ENCODE results near the gene FRS3.

FRS3 gene

GRCh38 chr6:41781366-41781730 is 1.6 kb upstream of the FRS3 start (continued):
- TF ChIP-seq GLI2 (tag by site-specific recombination; IDR thresholded peaks at IDR 0.05; ENCODE audit: borderline replicate concordance, low read depth), result no peak
- TF ChIP-seq, protein P1, sequence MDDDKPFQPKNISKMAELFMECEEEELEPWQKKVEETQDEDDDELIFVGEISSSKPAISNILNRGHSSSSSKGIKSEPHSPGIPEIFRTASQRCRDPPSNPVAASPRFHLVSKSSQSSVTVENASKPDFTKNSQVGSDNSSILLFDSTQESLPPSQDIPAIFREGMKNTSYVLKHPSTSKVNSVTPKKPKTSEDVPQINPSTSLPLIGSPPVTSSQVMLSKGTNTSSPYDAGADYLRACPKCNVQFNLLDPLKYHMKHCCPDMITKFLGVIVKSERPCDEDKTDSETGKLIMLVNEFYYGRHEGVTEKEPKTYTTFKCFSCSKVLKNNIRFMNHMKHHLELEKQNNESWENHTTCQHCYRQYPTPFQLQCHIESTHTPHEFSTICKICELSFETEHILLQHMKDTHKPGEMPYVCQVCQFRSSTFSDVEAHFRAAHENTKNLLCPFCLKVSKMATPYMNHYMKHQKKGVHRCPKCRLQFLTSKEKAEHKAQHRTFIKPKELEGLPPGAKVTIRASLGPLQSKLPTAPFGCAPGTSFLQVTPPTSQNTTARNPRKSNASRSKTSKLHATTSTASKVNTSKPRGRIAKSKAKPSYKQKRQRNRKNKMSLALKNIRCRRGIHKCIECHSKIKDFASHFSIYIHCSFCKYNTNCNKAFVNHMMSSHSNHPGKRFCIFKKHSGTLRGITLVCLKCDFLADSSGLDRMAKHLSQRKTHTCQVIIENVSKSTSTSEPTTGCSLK (tag by site-specific recombination; IDR thresholded peaks at IDR 0.05), result no peak
- TF ChIP-seq ZNF366 (tag by site-specific recombination; conservative IDR thresholded peaks at IDR 0.05), result peak; percentile 37
- TF ChIP-seq MZF1 (tag by site-specific recombination; IDR thresholded peaks at IDR 0.05; ENCODE audit: borderline replicate concordance), result no peak
- TF ChIP-seq, protein P2, sequence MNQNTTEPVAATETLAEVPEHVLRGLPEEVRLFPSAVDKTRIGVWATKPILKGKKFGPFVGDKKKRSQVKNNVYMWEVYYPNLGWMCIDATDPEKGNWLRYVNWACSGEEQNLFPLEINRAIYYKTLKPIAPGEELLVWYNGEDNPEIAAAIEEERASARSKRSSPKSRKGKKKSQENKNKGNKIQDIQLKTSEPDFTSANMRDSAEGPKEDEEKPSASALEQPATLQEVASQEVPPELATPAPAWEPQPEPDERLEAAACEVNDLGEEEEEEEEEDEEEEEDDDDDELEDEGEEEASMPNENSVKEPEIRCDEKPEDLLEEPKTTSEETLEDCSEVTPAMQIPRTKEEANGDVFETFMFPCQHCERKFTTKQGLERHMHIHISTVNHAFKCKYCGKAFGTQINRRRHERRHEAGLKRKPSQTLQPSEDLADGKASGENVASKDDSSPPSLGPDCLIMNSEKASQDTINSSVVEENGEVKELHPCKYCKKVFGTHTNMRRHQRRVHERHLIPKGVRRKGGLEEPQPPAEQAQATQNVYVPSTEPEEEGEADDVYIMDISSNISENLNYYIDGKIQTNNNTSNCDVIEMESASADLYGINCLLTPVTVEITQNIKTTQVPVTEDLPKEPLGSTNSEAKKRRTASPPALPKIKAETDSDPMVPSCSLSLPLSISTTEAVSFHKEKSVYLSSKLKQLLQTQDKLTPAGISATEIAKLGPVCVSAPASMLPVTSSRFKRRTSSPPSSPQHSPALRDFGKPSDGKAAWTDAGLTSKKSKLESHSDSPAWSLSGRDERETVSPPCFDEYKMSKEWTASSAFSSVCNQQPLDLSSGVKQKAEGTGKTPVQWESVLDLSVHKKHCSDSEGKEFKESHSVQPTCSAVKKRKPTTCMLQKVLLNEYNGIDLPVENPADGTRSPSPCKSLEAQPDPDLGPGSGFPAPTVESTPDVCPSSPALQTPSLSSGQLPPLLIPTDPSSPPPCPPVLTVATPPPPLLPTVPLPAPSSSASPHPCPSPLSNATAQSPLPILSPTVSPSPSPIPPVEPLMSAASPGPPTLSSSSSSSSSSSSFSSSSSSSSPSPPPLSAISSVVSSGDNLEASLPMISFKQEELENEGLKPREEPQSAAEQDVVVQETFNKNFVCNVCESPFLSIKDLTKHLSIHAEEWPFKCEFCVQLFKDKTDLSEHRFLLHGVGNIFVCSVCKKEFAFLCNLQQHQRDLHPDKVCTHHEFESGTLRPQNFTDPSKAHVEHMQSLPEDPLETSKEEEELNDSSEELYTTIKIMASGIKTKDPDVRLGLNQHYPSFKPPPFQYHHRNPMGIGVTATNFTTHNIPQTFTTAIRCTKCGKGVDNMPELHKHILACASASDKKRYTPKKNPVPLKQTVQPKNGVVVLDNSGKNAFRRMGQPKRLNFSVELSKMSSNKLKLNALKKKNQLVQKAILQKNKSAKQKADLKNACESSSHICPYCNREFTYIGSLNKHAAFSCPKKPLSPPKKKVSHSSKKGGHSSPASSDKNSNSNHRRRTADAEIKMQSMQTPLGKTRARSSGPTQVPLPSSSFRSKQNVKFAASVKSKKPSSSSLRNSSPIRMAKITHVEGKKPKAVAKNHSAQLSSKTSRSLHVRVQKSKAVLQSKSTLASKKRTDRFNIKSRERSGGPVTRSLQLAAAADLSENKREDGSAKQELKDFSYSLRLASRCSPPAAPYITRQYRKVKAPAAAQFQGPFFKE (tag by site-specific recombination; IDR thresholded peaks at IDR 0.05; ENCODE audit: borderline replicate concordance), result no peak
- no peak for TF ChIP-seq ZNF624 (tag by site-specific recombination; IDR thresholded peaks at IDR 0.05)
- TF ChIP-seq ZNF155 (tag by site-specific recombination; IDR thresholded peaks at IDR 0.05), result no peak
- TF ChIP-seq, protein P3, sequence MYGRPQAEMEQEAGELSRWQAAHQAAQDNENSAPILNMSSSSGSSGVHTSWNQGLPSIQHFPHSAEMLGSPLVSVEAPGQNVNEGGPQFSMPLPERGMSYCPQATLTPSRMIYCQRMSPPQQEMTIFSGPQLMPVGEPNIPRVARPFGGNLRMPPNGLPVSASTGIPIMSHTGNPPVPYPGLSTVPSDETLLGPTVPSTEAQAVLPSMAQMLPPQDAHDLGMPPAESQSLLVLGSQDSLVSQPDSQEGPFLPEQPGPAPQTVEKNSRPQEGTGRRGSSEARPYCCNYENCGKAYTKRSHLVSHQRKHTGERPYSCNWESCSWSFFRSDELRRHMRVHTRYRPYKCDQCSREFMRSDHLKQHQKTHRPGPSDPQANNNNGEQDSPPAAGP (tag by site-specific recombination; IDR thresholded peaks at IDR 0.05), result 0 out of 2 replicates have a peak, but pooled peaks have one; percentile 14
- TF ChIP-seq, protein P4, sequence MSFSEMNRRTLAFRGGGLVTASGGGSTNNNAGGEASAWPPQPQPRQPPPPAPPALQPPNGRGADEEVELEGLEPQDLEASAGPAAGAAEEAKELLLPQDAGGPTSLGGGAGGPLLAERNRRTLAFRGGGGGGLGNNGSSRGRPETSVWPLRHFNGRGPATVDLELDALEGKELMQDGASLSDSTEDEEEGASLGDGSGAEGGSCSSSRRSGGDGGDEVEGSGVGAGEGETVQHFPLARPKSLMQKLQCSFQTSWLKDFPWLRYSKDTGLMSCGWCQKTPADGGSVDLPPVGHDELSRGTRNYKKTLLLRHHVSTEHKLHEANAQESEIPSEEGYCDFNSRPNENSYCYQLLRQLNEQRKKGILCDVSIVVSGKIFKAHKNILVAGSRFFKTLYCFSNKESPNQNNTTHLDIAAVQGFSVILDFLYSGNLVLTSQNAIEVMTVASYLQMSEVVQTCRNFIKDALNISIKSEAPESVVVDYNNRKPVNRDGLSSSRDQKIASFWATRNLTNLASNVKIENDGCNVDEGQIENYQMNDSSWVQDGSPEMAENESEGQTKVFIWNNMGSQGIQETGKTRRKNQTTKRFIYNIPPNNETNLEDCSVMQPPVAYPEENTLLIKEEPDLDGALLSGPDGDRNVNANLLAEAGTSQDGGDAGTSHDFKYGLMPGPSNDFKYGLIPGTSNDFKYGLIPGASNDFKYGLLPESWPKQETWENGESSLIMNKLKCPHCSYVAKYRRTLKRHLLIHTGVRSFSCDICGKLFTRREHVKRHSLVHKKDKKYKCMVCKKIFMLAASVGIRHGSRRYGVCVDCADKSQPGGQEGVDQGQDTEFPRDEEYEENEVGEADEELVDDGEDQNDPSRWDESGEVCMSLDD (tag by site-specific recombination; IDR thresholded peaks at IDR 0.05), result no peak; the same call in 1 of the 2 replicates
- no peak for TF ChIP-seq ZBTB7A (tag by site-specific recombination; IDR thresholded peaks at IDR 0.05; ENCODE audit: low read depth)
- no peak for TF ChIP-seq ZNF138 (tag by site-specific recombination; IDR thresholded peaks at IDR 0.05; ENCODE audit: borderline replicate concordance)
- no peak for TF ChIP-seq ZNF214 (tag by site-specific recombination; IDR thresholded peaks at IDR 0.05; ENCODE audit: borderline replicate concordance)
- peak; percentile 34 for TF ChIP-seq SP3 (tag by site-specific recombination; IDR thresholded peaks at IDR 0.05)
- TF ChIP-seq ZNF558 (tag by site-specific recombination; IDR thresholded peaks at IDR 0.05), result no peak
- peak; percentile 82 for TF ChIP-seq KLF1 (tag by site-specific recombination; IDR thresholded peaks at IDR 0.05)
